GF-D8 (cell line): ENCODE data around the gene C2orf66.

ENCODE experiments used
- DNase-seq: peaks from one replicate; lab custom pipeline; 2025; lab: John Stamatoyannopoulos, UW

The C2orf66 gene

GRCh38 chr2:196759378-196759706, 49.8 kb downstream of the C2orf66 start:
- no peak for DNase-seq

DNA sequence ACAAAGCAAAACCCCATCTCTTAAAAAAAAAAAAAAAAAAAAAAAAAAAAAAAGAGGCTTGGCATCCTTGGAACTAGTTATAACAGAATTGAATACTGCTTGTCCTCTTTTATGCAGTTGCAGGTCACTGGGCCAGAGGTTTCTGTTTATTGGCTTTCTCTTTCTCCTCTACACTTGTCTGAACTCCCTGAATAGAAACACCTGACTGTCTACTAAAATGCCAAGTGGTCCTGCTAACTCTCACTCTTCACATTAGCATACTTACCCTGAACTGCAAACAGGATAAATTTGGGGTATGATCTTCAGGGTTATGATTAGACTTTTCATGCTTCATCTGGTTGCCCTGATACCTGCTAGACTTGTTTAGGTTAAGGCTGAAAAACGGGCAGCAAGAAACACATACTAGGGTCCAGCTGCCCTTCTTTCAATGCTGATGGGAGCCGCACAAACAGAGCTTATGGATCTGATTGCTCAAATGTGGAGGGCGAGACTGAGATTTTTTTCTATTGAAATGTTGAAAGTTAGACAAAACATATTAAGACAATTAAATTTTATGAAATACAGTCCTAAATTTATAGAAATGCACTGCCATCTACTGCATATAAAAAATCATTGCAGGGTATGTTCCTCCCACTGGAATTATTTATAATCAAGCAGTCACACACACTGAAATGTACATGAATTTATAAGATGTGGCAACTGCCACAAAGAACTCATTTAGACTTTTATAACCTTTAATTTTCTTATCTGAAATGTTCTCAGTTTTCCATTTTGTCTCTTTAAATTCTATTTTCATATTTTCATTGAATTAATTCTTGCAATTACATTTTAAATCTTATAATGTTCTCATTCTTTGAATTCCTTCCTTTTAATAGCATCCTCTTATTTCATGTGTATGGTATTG, 50.4 kb downstream of the C2orf66 start:
- DNase-seq, result no peak
